A549 (cell line): ENCODE results near the gene PDE7B. TPM values are rescaled to one million over a fixed set of nuclear protein-coding genes. Genes with fewer than 3 reads are reported as not detected.

Experiments used
- ATAC-seq, 2 experiments: fragments of 200-7000 bp in 1 of 2; fragments of >200 bp in 1 of 2; cut with Nextera tagmentation in 1 of 2; cut with Tn5 transposase in 1 of 2; 3 replicates each; pipeline versions ENCODE4 v1.8.0 to v1.9.1; 2018 to 2020; ENCODE audit warnings: mild to moderate bottlenecking in 1 of 2, moderate library complexity in 1 of 2
- CTCF ChIA-PET: fragments of 300-600 bp; sonication (Branson Sonifier 250); formaldehyde crosslinking; extraction: SDS; loops from one replicate; lab custom pipeline; 2021; ENCODE audit warnings: antibody characterized with exemption, inconsistent platforms; lab: Yijun Ruan, JAX
- POLR2A ChIA-PET: fragments of 350-600 bp; formaldehyde crosslinking; extraction: SDS; loops from one replicate; lab custom pipeline; 2021; ENCODE audit warnings: antibody characterized with exemption, inconsistent platforms; lab: Yijun Ruan, JAX
- DNase-seq, 2 experiments: peaks; one replicate each; pipeline versions ENCODE4 v3.0.0 to v3.0.0-alpha.2; 2011 to 2016; ENCODE audit warnings: low read depth in 1 of 2, low spot score in 1 of 2
- FAIRE-seq: peaks from 2 replicates; lab custom pipeline; 2011; peaks lifted over from hg19 to GRCh38; lab: Jason Lieb, UNC
- H3K27ac ChIP-seq, 2 experiments: fragments of >200 bp; sonication (Bioruptor Twin); formaldehyde crosslinking; 3 replicates each; pipeline ENCODE4 v1.5.1; 2016 to 2017
- H3K4me1 ChIP-seq: fragments of >200 bp; sonication (Bioruptor Twin); formaldehyde crosslinking; 3 replicates; pipeline ENCODE4 v1.6.1; 2016
- H3K4me2 ChIP-seq: fragments of >200 bp; sonication (Bioruptor Twin); formaldehyde crosslinking; 3 replicates; pipeline ENCODE4 v1.6.1; 2016
- H3K4me3 ChIP-seq: fragments of >200 bp; sonication (Bioruptor Twin); formaldehyde crosslinking; 3 replicates; pipeline ENCODE4 v1.5.1; 2016
- H3K9me3 ChIP-seq: fragments of >200 bp; sonication (Bioruptor Twin); formaldehyde crosslinking; 3 replicates; pipeline ENCODE4 v1.6.1; 2016
- ATOH8 ChIP-seq: fragments of 250-450 bp; sonication (Bioruptor Pico); IDR thresholded peaks from 2 replicates; pipeline ENCODE4 v1.5.0; 2020; ENCODE audit warnings: low read depth, mild to moderate bottlenecking, moderate library complexity
- BHLHE40 ChIP-seq: IDR thresholded peaks from 2 replicates; pipeline ENCODE4 v1.6.1; 2012; ENCODE audit warnings: low read depth, low read length, inconsistent platforms
- CHD2 ChIP-seq: fragments of 150-350 bp; IDR thresholded peaks from 2 replicates; pipeline ENCODE4 v1.6.1; 2014; ENCODE audit warnings: low read length; ENCODE audit not compliant: partially characterized antibody
- CHD4 ChIP-seq: fragments of 200-600 bp; sonication (generic); IDR thresholded peaks from 2 replicates; pipeline ENCODE4 v1.6.1; 2016; ENCODE audit warnings: antibody characterized with exemption, mild to moderate bottlenecking, borderline replicate concordance
- EHMT2 ChIP-seq: fragments of 200-600 bp; sonication (generic); IDR thresholded peaks from 2 replicates; pipeline ENCODE4 v1.6.1; 2016; ENCODE audit warnings: antibody characterized with exemption, low read depth, mild to moderate bottlenecking, moderate library complexity
- EP300 ChIP-seq, 2 experiments: fragments of >200 bp; sonication (Bioruptor Twin); formaldehyde crosslinking; IDR thresholded peaks; 2 replicates in 1 of 2; 3 replicates in 1 of 2; pipeline ENCODE4 v1.6.1; 2016 to 2017
- ESRRA ChIP-seq: fragments of 150-350 bp; IDR thresholded peaks from 2 replicates; pipeline ENCODE4 v1.6.1; 2014; ENCODE audit warnings: mild to moderate bottlenecking, low read length, borderline replicate concordance
- HES2 ChIP-seq: fragments of >200 bp; sonication (Bioruptor Twin); formaldehyde crosslinking; IDR thresholded peaks from 2 replicates; pipeline ENCODE4 v1.6.1; 2016
- HEYL ChIP-seq: fragments of 250-450 bp; sonication (Bioruptor Pico); IDR thresholded peaks from 2 replicates; pipeline ENCODE4 v1.8.0; 2021; ENCODE audit warnings: mild to moderate bottlenecking, moderate library complexity
- HOXB13 ChIP-seq: fragments of 250-450 bp; sonication (Bioruptor Pico); IDR thresholded peaks from 2 replicates; pipeline ENCODE4 v1.5.0; 2020; ENCODE audit warnings: low read depth, mild to moderate bottlenecking, moderate library complexity
- JUN ChIP-seq, 2 experiments: fragments of >200 bp; sonication (Bioruptor Twin); formaldehyde crosslinking; IDR thresholded peaks; 2 replicates in 1 of 2; 3 replicates in 1 of 2; pipeline ENCODE4 v1.6.1; 2016 to 2017
- KDM1A ChIP-seq: fragments of 200-600 bp; sonication (generic); IDR thresholded peaks from 2 replicates; pipeline ENCODE4 v1.6.1; 2016; ENCODE audit warnings: low read depth, mild to moderate bottlenecking
- KDM5A ChIP-seq: fragments of 200-600 bp; sonication (generic); IDR thresholded peaks from 2 replicates; pipeline ENCODE4 v1.6.1; 2016; ENCODE audit warnings: antibody characterized with exemption, mild to moderate bottlenecking
- MAX ChIP-seq: IDR thresholded peaks from 2 replicates; pipeline ENCODE4 v1.6.1; 2012
- MYC ChIP-seq: IDR thresholded peaks from 2 replicates; pipeline ENCODE4 v1.6.1; 2012; ENCODE audit warnings: mild to moderate bottlenecking, inconsistent platforms, low read length, improper control_type of control experiment, borderline replicate concordance
- NR3C1 ChIP-seq: fragments of >200 bp; sonication (Bioruptor Twin); formaldehyde crosslinking; IDR thresholded peaks from 3 replicates; pipeline ENCODE4 v1.6.1; 2017
- PHF8 ChIP-seq: fragments of 200-600 bp; sonication (generic); IDR thresholded peaks from 2 replicates; pipeline ENCODE4 v1.6.1; 2016; ENCODE audit warnings: low read depth, mild to moderate bottlenecking, antibody characterized with exemption, moderate library complexity, borderline replicate concordance
- POLR2AphosphoS2 ChIP-seq: conservative IDR thresholded peaks from 2 replicates; pipeline ENCODE4 v1.6.1; 2012; ENCODE audit warnings: low read length, improper control_type of control experiment, inconsistent platforms
- RAD21 ChIP-seq, 2 experiments: fragments of >200 bp in 1 of 2; sonication (Bioruptor Twin) in 1 of 2; formaldehyde crosslinking in 1 of 2; IDR thresholded peaks in 1 of 2; conservative IDR thresholded peaks in 1 of 2; 2 replicates in 1 of 2; 3 replicates in 1 of 2; pipeline ENCODE4 v1.6.1; 2012 to 2018; ENCODE audit warnings: inconsistent platforms in 1 of 2
- RCOR1 ChIP-seq: fragments of 150-350 bp; IDR thresholded peaks from 2 replicates; pipeline ENCODE4 v1.6.1; 2014; ENCODE audit warnings: antibody characterized with exemption, low read length, low read depth
- RNF2 ChIP-seq: fragments of 200-600 bp; sonication (generic); IDR thresholded peaks from 2 replicates; pipeline ENCODE4 v1.6.1; 2016; ENCODE audit warnings: low read depth, mild to moderate bottlenecking, antibody characterized with exemption, moderate library complexity, borderline replicate concordance
- TFCP2L1 ChIP-seq: fragments of 250-450 bp; sonication (Bioruptor Pico); IDR thresholded peaks from 2 replicates; pipeline ENCODE4 v1.5.0; 2021; ENCODE audit warnings: mild to moderate bottlenecking
- ZFP36 ChIP-seq: fragments of 450-650 bp; IDR thresholded peaks from 2 replicates; pipeline ENCODE4 v1.6.1; 2014; ENCODE audit warnings: borderline replicate concordance; ENCODE audit not compliant: partially characterized antibody
- ZNF302 ChIP-seq: fragments of 250-450 bp; sonication (Bioruptor Pico); IDR thresholded peaks from 2 replicates; pipeline ENCODE4 v1.9.0; 2021; ENCODE audit warnings: inconsistent platforms, mild to moderate bottlenecking, moderate library complexity
- ZSCAN20 ChIP-seq: fragments of 250-450 bp; sonication (Bioruptor Pico); IDR thresholded peaks from 2 replicates; pipeline ENCODE4 v1.8.0; 2022; ENCODE audit warnings: mild to moderate bottlenecking, moderate library complexity
- WGBS: methylation state at CpG from one replicate; pipeline ENCODE4 v1.1.6; 2017; ENCODE audit errors: missing lambda C conversion rate; 5-methylcytosine and 5-hydroxymethylcytosine counted together
- polyA plus RNA-seq, 4 experiments: library from polyadenylated mRNA; depleted of rRNA in 3 of 4; stranded (reverse); fragments of >200 nt; fragmentation: RNase III in 1 of 4; extraction: RNeasy Plus Mini Kit Qiagen cat#74134 plus additional on column Dnase treatment in 1 of 4; gene quantifications; 2 replicates in 3 of 4; 3 replicates in 1 of 4; pipeline ENCODE4 v1.2.3, GENCODE V29; 2011 to 2017

PDE7B gene
- polyA plus RNA-seq, 2 of the 4 experiments (the other 2 are of a cell fraction), result 6.6 to 13.8 TPM

GRCh38 chr6:135946674-135947073 lies 95.2 kb downstream of the PDE7B start:
- Histone ChIP-seq H3K27ac (no peak overlapping the region), H3K9me3 (no peaks in the 10 kb centered on the region), H3K4me2 (no peak overlapping the region), H3K4me3 (no peak overlapping the region), H3K4me1 (peaks cover 14% of the 10 kb centered on the region; the same call in 2 of the 3 replicates)
- FAIRE-seq (no peak), DNase-seq (no peak), ATAC-seq (no peak)
- ChIA-PET CTCF (no interaction called here), POLR2A (no interaction called here)
- TF ChIP-seq ZNF302 (CRISPR knock-in tag) (no peak), ZFP36 (no peak), ESRRA (no peak), BHLHE40 (no peak), ATOH8 (CRISPR knock-in tag) (no peak), RCOR1 (no peak), MAX (no peak), KDM5A (no peak), HOXB13 (CRISPR knock-in tag) (no peak), CHD2 (no peak), RAD21 (conservative IDR thresholded peaks at IDR 0.05 in 1 of 2, IDR thresholded peaks at IDR 0.05 in 1 of 2) (no peak), EP300 (IDR thresholded peaks at IDR 0.05) (no peak), RNF2 (no peak)
- WGBS, result 86% methylated on average over 3 of the region's 3 CpGs

GRCh38 chr6:135950669-135951068 lies 99.2 kb downstream of the PDE7B start:
- ATAC-seq (no peak), FAIRE-seq (no peak), DNase-seq (no peak)
- Histone ChIP-seq H3K9me3 (no peaks in the 10 kb centered on the region), H3K4me3 (no peak overlapping the region), H3K27ac (no peak overlapping the region), H3K4me1 (peaks cover 8% of the 10 kb centered on the region; the same call in 2 of the 3 replicates), H3K4me2 (no peak overlapping the region)
- 83% methylated on average over 7 of the region's 7 CpGs for WGBS
- ChIA-PET CTCF (interaction anchor here (2.5 kb wide), 1 partner anchor 12 kb away, joined by 9 read pairs; no protein-coding TSS in a partner anchor), POLR2A (no interaction called here)
- TF ChIP-seq ZSCAN20 (CRISPR knock-in tag) (no peak), MYC (no peak), ATOH8 (CRISPR knock-in tag) (no peak), TFCP2L1 (CRISPR knock-in tag) (no peak), CHD4 (no peak), JUN (IDR thresholded peaks at IDR 0.05) (no peak), RCOR1 (no peak), HES2 (no peak), HOXB13 (CRISPR knock-in tag) (no peak), POLR2AphosphoS2 (no peak), PHF8 (no peak), KDM1A (no peak)

GRCh38 chr6:135951169-135951568 lies 99.7 kb downstream of the PDE7B start:
- ATAC-seq, result no peak
- TF ChIP-seq EHMT2 (no peak), CHD2 (no peak), ESRRA (no peak), NR3C1 (no peak), HEYL (CRISPR knock-in tag) (no peak)
- TF ChIP-seq, all 56 proteins: peak for 0
- CTCF ChIA-PET, result interaction anchor here (2.5 kb wide), 1 partner anchor 12 kb away, joined by 9 read pairs; no protein-coding TSS in a partner anchor
- POLR2A ChIA-PET, result no interaction called here
- Histone ChIP-seq H3K4me2 (no peak overlapping the region), H3K4me1 (peaks cover 8% of the 10 kb centered on the region; the same call in 2 of the 3 replicates), H3K9me3 (no peaks in the 10 kb centered on the region), H3K27ac (no peak overlapping the region), H3K4me3 (no peak overlapping the region)
- FAIRE-seq (no peak), DNase-seq (no peak)
- 67% methylated on average over 1 of the region's 1 CpG for WGBS
